ENCODE measurements around the gene RASSF7.

Gene RASSF7

GRCh38 chr11:551596-551995, 9.2 kb upstream of the RASSF7 start:
- DNase-seq, result no peak

- DNase-seq, result no peak
These were observed 7.4 kb upstream of the RASSF7 start for GRCh38 chr11:553083-553987.

- DNase-seq, result no peak
These were observed 6.8 kb upstream of the RASSF7 start for GRCh38 chr11:553988-554340.

- peak in 1 of 14 donors; percentile 56 for DNase-seq
These were observed 6.1 kb upstream of the RASSF7 start for GRCh38 chr11:554428-555226.

- no peak for DNase-seq
These were observed 5.5 kb upstream of the RASSF7 start for GRCh38 chr11:555227-555779.

GRCh38 chr11:555780-556661, 4.7 kb upstream of the RASSF7 start:
- DNase-seq, result no peak

- no peak for DNase-seq
These were observed 4.0 kb upstream of the RASSF7 start for GRCh38 chr11:556662-557256.

GRCh38 chr11:557328-558132, 3.2 kb upstream of the RASSF7 start:
- no peak for DNase-seq

- no peak for DNase-seq
These were observed 2.3 kb upstream of the RASSF7 start for GRCh38 chr11:558503-558902.

- no peak for DNase-seq
These were observed 1.6 kb upstream of the RASSF7 start for GRCh38 chr11:559020-559620.

- no peak for DNase-seq
These were observed 962 bp upstream of the RASSF7 start for GRCh38 chr11:559712-560304.

- no peak for DNase-seq
These were observed 606 bp downstream of the RASSF7 start for GRCh38 chr11:561148-562003.

- no peak for DNase-seq
These were observed 1.4 kb downstream of the RASSF7 start for GRCh38 chr11:562046-562645.

- no peak for DNase-seq
These were observed 2.5 kb downstream of the RASSF7 start for GRCh38 chr11:563066-563811.

GRCh38 chr11:563812-564578, 3.2 kb downstream of the RASSF7 start:
- no peak for DNase-seq

GRCh38 chr11:565921-566509, 5.2 kb downstream of the RASSF7 start:
- DNase-seq, result no peak
